GM12878 (cell line): ENCODE results near the gene COL18A1. TPM values are rescaled to one million over a fixed set of nuclear protein-coding genes. Genes with fewer than 3 reads are reported as not detected.
"Not testable (repeated sequence)": the region's sequence is repeated elsewhere in the genome, so short reads cannot be mapped to it uniquely, and the experiment has no call there.

Experiments
- ATAC-seq: fragments of 200-7000 bp; cut with Tn5 transposase; 3 replicates; pipeline ENCODE4 v1.9.1; 2020; ENCODE audit warnings: mild to moderate bottlenecking, moderate library complexity
- BruUV-seq: library from RNA; stranded (reverse); fragments of 400-500 nt; replicated peaks from 2 replicates; lab custom pipeline; 2021; lab: Mats Ljungman, UMichigan
- CTCF ChIA-PET: fragments of 300-600 bp; sonication (Branson Sonifier 250); formaldehyde crosslinking; extraction: SDS; loops from one replicate; lab custom pipeline; 2021; ENCODE audit warnings: inconsistent platforms; lab: Yijun Ruan, JAX
- POLR2A ChIA-PET: fragments of 350-600 bp; formaldehyde crosslinking; extraction: SDS; loops from one replicate; lab custom pipeline; 2021; ENCODE audit warnings: inconsistent platforms; lab: Charles Lee
- RAD21 ChIA-PET: fragments of 300-600 bp; sonication (Branson Sonifier 250); formaldehyde crosslinking; loops from one replicate; lab custom pipeline; 2023; ENCODE audit warnings: antibody characterized with exemption; ENCODE audit not compliant: unreplicated experiment; lab: Charles Lee
- SMC1A ChIA-PET: fragments of 300-600 bp; sonication (Branson Sonifier 250); formaldehyde crosslinking; loops from one replicate; lab custom pipeline; 2023; ENCODE audit not compliant: unreplicated experiment, uncharacterized antibody; lab: Charles Lee
- DNase-seq: peaks from one replicate; pipeline ENCODE4 v3.0.0-alpha.2; 2011; ENCODE audit warnings: low read depth, low spot score
- FAIRE-seq: peaks from 3 replicates; lab custom pipeline; 2011; peaks lifted over from hg19 to GRCh38; lab: Jason Lieb, UNC
- H2AFZ ChIP-seq: 2 replicates; pipeline ENCODE4 v1.6.0; 2011; ENCODE audit warnings: low read depth, low read length, control low read depth; ENCODE audit not compliant: control insufficient read depth
- H3K27ac ChIP-seq: 2 replicates; pipeline ENCODE4 v1.5.1; 2011; ENCODE audit warnings: control low read depth; ENCODE audit not compliant: control insufficient read depth, insufficient read depth
- H3K27me3 ChIP-seq, 2 experiments: replicated peaks in 1 of 2; 2 replicates each; pipeline versions ENCODE4 v1.6.0 to v1.6.1; 2011; ENCODE audit warnings: low read length in 1 of 2; ENCODE audit not compliant: control insufficient read depth in 2 of 2, insufficient read depth in 2 of 2
- H3K36me3 ChIP-seq, 2 experiments: 2 replicates each; pipeline ENCODE4 v1.5.1; 2011; ENCODE audit warnings: low read length in 1 of 2; ENCODE audit not compliant: control insufficient read depth in 2 of 2, insufficient read depth in 2 of 2
- H3K4me1 ChIP-seq: 2 replicates; pipeline ENCODE4 v1.6.1; 2011; ENCODE audit warnings: mild to moderate bottlenecking, low read length, moderate library complexity, mixed read lengths; ENCODE audit not compliant: control insufficient read depth, insufficient read depth
- H3K4me2 ChIP-seq: 2 replicates; pipeline ENCODE4 v1.6.0; 2011; ENCODE audit warnings: control low read depth; ENCODE audit not compliant: control insufficient read depth, insufficient read depth
- H3K4me3 ChIP-seq: fragments of 200-600 bp; sonication (generic); 2 replicates; pipeline ENCODE4 v1.5.1; 2016
- H3K79me2 ChIP-seq: 2 replicates; pipeline ENCODE4 v1.6.0; 2011; ENCODE audit warnings: low read length; ENCODE audit not compliant: control insufficient read depth, insufficient read depth
- H3K9ac ChIP-seq: 2 replicates; pipeline ENCODE4 v1.8.0; 2011; ENCODE audit warnings: low read length, control low read depth, mixed read lengths; ENCODE audit not compliant: control insufficient read depth, insufficient read depth
- H3K9me3 ChIP-seq: replicated peaks from 3 replicates; pipeline ENCODE4 v1.5.1; 2011; ENCODE audit warnings: mild to moderate bottlenecking, low read length; ENCODE audit not compliant: control insufficient read depth, insufficient read depth
- H4K20me1 ChIP-seq: 2 replicates; pipeline ENCODE4 v1.6.0; 2011; ENCODE audit not compliant: control insufficient read depth, insufficient read depth
- PRDM15 ChIP-seq: fragments of 450-650 bp; formaldehyde crosslinking; IDR thresholded peaks from 2 replicates; pipeline ENCODE4 v1.4.0; 2020; ENCODE audit warnings: mild to moderate bottlenecking, moderate library complexity
- in situ Hi-C: fragments of 300-500 bp; cut with MboI; formaldehyde crosslinking; loops from 9 replicates; pipeline ENCODE4 v1.14.3; 2018; ENCODE audit warnings: mixed read lengths
- intact Hi-C: fragments of 100-400 bp; cut with micrococcal nuclease; formaldehyde crosslinking; loops from one replicate; pipeline ENCODE4 v1.14.2; 2022; ENCODE audit not compliant: unreplicated experiment
- polyA plus RNA-seq, 11 experiments: library from polyadenylated mRNA; depleted of rRNA in 4 of 11; unstranded in 6 of 11; stranded (reverse) in 5 of 11; fragments of >200 nt; fragmentation: Nextera tagmentation in 4 of 11; fragmentation: Illumina TruSeq in 1 of 11; extraction: Ambion mirVana in 4 of 11; extraction: Trizol in 1 of 11; gene quantifications; 1 replicate in 1 of 11; 2 replicates in 10 of 11; pipeline versions ENCODE4 v1.2.1 to v1.2.3, GENCODE V29; 2011 to 2016; ENCODE audit warnings: inconsistent platforms in 2 of 11, missing spikeins in 2 of 11, low read depth in 1 of 11
- total RNA-seq, 4 experiments: library from RNA; depleted of rRNA in 3 of 4; stranded (reverse); fragments of >200 nt in 3 of 4; fragmentation: Illumina TruSeq in 1 of 4; extraction: Trizol in 1 of 4; gene quantifications; 2 replicates each; pipeline versions ENCODE4 v1.2.1 to v1.2.3, GENCODE V29; 2013 to 2021

The COL18A1 gene
- total and polyA plus RNA-seq, 10 of the 15 experiments (the other 5 are each of a cell fraction or from before 2014, with no cell fraction given), result under 0.01 to 0.49 (median 0.09) TPM; not detected in 3

GRCh38 chr21:45436351-45437065 lies 31.5 kb downstream of the COL18A1 start (continued):
- no peak for TF ChIP-seq PRDM15 (CRISPR knock-in tag)
- TF ChIP-seq, all 136 proteins: peak for 0

GRCh38 chr21:45437844-45438243 lies 32.9 kb downstream of the COL18A1 start:
- H3K9ac ChIP-seq, H2AFZ ChIP-seq, DNase-seq, H3K9me3 ChIP-seq, POLR2A ChIA-PET, CTCF ChIA-PET, H3K36me3 ChIP-seq, H3K4me2 ChIP-seq, intact Hi-C loops, ATAC-seq, H3K4me1 ChIP-seq, H3K27me3 ChIP-seq, H4K20me1 ChIP-seq, SMC1A ChIA-PET, H3K27ac ChIP-seq, in situ Hi-C loops, H3K79me2 ChIP-seq, RAD21 ChIA-PET, FAIRE-seq, BruUV-seq, H3K4me3 ChIP-seq: not testable (repeated sequence)
